Effector memory CD4-positive, alpha-beta T cell (primary cell): ENCODE data around the gene ARMC9.

ENCODE experiments used
- DNase-seq, 3 donors: peaks; one replicate each; pipeline ENCODE4 v3.0.0-alpha.2; 2020
- H3K27ac ChIP-seq: 2 replicates; pipeline ENCODE4 v1.7.0; 2013; ENCODE audit warnings: mild to moderate bottlenecking, low read length, moderate library complexity; ENCODE audit not compliant: insufficient read depth, poor library complexity, severe bottlenecking
- H3K27me3 ChIP-seq: replicated peaks from 2 replicates; pipeline ENCODE4 v1.7.0; 2013; ENCODE audit warnings: mild to moderate bottlenecking, low read length; ENCODE audit not compliant: insufficient read depth, control insufficient read depth, poor library complexity, severe bottlenecking
- H3K36me3 ChIP-seq: 2 replicates; pipeline ENCODE4 v1.7.0; 2013; ENCODE audit warnings: mild to moderate bottlenecking, low read length, moderate library complexity; ENCODE audit not compliant: control insufficient read depth, insufficient read depth
- H3K4me1 ChIP-seq: 2 replicates; pipeline ENCODE4 v1.7.0; 2013; ENCODE audit warnings: low read length, mild to moderate bottlenecking; ENCODE audit not compliant: control insufficient read depth, insufficient read depth, poor library complexity, severe bottlenecking
- H3K4me3 ChIP-seq: 2 replicates; pipeline ENCODE4 v1.7.0; 2013; ENCODE audit warnings: low read length, low read depth, mild to moderate bottlenecking; ENCODE audit not compliant: insufficient read depth, poor library complexity, severe bottlenecking
- H3K9me3 ChIP-seq: 2 replicates; pipeline ENCODE4 v1.7.0; 2013; ENCODE audit warnings: mild to moderate bottlenecking, low read length, moderate library complexity; ENCODE audit not compliant: control insufficient read depth

ARMC9 gene

DNA sequence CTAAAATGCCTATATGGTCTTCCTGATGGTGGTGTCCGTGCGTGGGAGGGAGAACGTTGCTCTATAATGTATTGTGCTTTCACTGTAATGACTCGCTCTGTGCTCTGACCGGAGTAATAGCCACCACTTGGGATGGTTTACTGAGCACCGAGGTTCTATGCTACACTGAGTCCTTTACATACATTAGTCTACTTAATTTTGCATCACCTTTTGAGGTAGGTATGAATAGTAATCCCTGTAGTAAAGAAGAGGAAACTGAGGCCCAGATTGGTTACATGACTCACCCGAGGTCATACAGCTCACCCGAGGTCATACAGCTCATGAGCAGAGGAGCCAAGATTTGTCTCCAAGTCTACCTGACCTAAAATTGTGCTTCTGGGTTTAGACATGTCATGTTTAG, 79.5 kb downstream of the ARMC9 start:
- Histone ChIP-seq H3K4me3 (no peak overlapping the region), H3K36me3 (no peaks in the 10 kb centered on the region), H3K27me3 (no peaks in the 10 kb centered on the region), H3K4me1 (no peaks in the 10 kb centered on the region), H3K27ac (no peak overlapping the region), H3K9me3 (no peaks in the 10 kb centered on the region)
- no peak for DNase-seq

DNA sequence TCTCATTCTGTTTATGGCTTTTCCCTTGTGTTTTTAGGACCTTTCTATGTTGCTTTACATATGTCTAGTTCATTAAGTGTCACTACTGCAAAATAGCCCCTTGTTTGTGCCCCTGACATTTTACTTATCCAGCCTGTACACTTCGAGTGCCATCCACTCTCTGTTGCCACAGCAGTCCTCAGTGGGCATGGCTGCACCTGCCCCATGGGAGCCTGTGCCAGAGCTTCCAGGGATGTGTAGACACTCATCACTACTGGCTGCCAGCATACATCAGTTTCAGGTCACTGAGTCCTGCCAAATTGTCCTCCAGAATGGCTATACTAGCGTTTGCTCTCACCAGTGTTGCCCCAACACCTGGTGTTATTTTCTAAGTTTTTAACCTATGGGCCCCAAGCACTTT, 80.4 kb downstream of the ARMC9 start:
- DNase-seq = no peak
- H3K9me3 ChIP-seq = no peaks in the 10 kb centered on the region
- no peaks in the 10 kb centered on the region for H3K36me3 ChIP-seq
- no peaks in the 10 kb centered on the region for H3K4me1 ChIP-seq
- no peaks in the 10 kb centered on the region for H3K27me3 ChIP-seq
- no peak overlapping the region for H3K27ac ChIP-seq
- H3K4me3 ChIP-seq = no peak overlapping the region

- H3K36me3 ChIP-seq = no peaks in the 10 kb centered on the region
- H3K27ac ChIP-seq = no peak overlapping the region
- H3K4me1 ChIP-seq = no peaks in the 10 kb centered on the region
- no peaks in the 10 kb centered on the region for H3K27me3 ChIP-seq
- no peaks in the 10 kb centered on the region for H3K9me3 ChIP-seq
- DNase-seq = no peak
- H3K4me3 ChIP-seq = no peak overlapping the region
These were observed 82.4 kb downstream of the ARMC9 start for GRCh38 chr2:231280846-231281245.

DNA sequence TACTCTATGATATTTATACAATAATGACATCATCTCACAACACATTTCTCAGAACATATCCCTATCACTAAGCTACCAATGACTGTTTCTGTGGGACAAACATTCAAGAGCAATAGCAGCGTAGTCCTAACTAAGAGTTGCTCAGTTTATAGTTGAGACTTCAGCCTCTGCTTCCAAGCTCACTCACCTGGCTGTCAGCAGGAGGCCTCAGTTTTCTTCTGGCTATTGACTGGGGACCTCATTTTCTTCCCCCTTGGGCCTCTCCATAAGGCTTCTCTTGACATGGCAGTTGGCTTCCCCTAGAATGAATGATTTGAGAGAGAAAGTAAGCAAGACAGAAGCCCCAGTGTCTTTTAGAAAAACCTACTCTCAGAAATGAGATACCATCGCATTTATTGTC, 85.9 kb downstream of the ARMC9 start:
- no peak overlapping the region for H3K4me3 ChIP-seq
- no peaks in the 10 kb centered on the region for H3K36me3 ChIP-seq

GRCh38 chr2:231286964-231287363, 88.5 kb downstream of the ARMC9 start:
- H3K4me3 ChIP-seq = no peak overlapping the region
- H3K9me3 ChIP-seq = no peaks in the 10 kb centered on the region
- H3K27me3 ChIP-seq = no peaks in the 10 kb centered on the region
- DNase-seq = no peak
- H3K27ac ChIP-seq = no peak overlapping the region
- no peaks in the 10 kb centered on the region for H3K4me1 ChIP-seq
- no peaks in the 10 kb centered on the region for H3K36me3 ChIP-seq

More for the DNA sequence above, 85.9 kb downstream of the ARMC9 start:
- Histone ChIP-seq H3K27me3 (no peaks in the 10 kb centered on the region), H3K4me1 (no peaks in the 10 kb centered on the region), H3K27ac (no peak overlapping the region), H3K9me3 (no peaks in the 10 kb centered on the region)
- no peak for DNase-seq

- no peaks in the 10 kb centered on the region for H3K27me3 ChIP-seq
- DNase-seq = no peak
- H3K27ac ChIP-seq = no peak overlapping the region
- H3K4me1 ChIP-seq = no peaks in the 10 kb centered on the region
- H3K36me3 ChIP-seq = no peaks in the 10 kb centered on the region
- no peak overlapping the region for H3K4me3 ChIP-seq
- no peaks in the 10 kb centered on the region for H3K9me3 ChIP-seq
These were observed 89.3 kb downstream of the ARMC9 start for GRCh38 chr2:231287696-231288095.

GRCh38 chr2:231288590-231288989, 90.2 kb downstream of the ARMC9 start:
- Histone ChIP-seq H3K27me3 (no peaks in the 10 kb centered on the region), H3K9me3 (no peaks in the 10 kb centered on the region), H3K4me3 (no peak overlapping the region), H3K36me3 (no peaks in the 10 kb centered on the region), H3K27ac (no peak overlapping the region), H3K4me1 (no peaks in the 10 kb centered on the region)
- no peak for DNase-seq

DNA sequence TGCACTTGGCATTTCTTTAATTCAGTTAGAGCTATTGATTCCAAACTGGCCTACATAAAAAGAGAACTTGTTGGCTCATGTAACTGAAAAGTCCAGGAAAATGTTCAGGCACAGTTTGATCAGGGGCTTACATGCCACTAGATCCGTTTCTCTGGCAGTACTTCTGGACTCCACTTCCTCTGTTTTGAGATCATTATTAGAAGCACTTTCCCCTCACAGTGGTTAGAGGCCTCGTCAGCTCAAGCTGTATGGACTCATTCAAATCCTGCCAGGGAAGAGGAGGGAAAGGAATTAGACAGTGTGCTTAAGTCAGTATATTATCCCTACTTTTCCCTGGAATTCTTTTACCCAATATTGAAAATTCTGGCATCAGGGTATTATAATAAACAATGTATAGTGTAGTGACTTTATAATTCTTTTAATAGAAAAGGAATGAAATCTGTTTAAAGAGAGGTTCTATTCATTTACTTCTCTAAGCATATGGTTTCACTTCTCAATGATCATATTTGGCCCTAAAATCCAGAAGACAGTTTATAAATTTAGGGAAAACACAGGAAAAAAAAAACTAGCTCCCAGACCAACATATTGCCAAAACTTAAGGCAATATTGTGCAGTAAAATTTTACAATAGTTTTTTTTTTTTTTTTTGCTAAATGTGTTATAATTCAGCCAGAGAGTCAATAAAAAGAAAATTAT, 92.0 kb downstream of the ARMC9 start:
- Histone ChIP-seq H3K36me3 (no peaks in the 10 kb centered on the region), H3K9me3 (no peaks in the 10 kb centered on the region), H3K4me3 (no peak overlapping the region), H3K27me3 (no peaks in the 10 kb centered on the region), H3K4me1 (no peaks in the 10 kb centered on the region), H3K27ac (no peak overlapping the region)
- DNase-seq = no peak

DNA sequence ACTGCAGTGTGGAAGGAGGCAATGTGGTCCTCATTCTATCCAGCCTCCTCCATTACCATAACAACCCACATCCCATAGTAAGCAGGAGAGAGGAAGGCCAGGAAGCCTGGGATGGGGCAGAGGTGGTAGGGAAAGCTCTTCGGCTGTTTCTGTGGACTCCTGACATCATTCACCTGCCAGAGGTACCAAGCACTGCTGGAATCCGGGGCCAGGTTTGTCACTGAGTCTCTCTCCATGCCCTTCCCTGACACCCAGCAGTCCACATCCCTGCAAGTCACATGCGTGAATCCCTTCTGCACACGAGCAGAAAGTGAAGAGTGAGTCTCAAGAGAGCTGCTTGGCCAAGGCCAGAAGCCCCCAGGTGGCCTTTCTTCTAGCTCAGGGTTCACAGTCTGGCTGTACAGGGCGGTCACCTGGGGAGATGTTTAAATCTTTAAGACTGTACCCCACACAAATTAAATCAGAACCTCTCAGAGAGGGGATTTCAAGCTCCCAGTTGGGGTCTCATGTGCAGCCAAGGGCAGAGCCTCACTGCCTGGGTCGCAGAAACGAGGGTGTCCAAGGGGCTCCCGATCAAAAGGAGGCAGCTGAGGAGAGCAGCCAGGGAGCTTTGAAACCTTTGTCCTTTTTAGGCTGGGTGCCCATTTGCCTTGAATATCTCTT, 94.2 kb downstream of the ARMC9 start:
- DNase-seq = no peak
- no peaks in the 10 kb centered on the region for H3K36me3 ChIP-seq
- no peak overlapping the region for H3K4me3 ChIP-seq
- no peaks in the 10 kb centered on the region for H3K9me3 ChIP-seq
- H3K27ac ChIP-seq = no peak overlapping the region
- no peaks in the 10 kb centered on the region for H3K4me1 ChIP-seq
- no peaks in the 10 kb centered on the region for H3K27me3 ChIP-seq

- Histone ChIP-seq H3K9me3 (no peaks in the 10 kb centered on the region), H3K4me3 (no peak overlapping the region), H3K36me3 (no peaks in the 10 kb centered on the region), H3K27me3 (no peaks in the 10 kb centered on the region), H3K4me1 (no peaks in the 10 kb centered on the region), H3K27ac (no peak overlapping the region)
- DNase-seq = no peak
These were observed 94.7 kb downstream of the ARMC9 start for GRCh38 chr2:231293163-231293562.
